PC-9 (cell line): Measurements from ENCODE around the gene ABCD2.

Experiments
- EZH2 ChIP-seq: fragments of 200-600 bp; sonication (generic); IDR thresholded peaks from 2 replicates; pipeline ENCODE4 v1.8.0; 2017; ENCODE audit warnings: antibody characterized with exemption, low read depth
- TF ChIP-seq, protein P1 (sequence below): fragments of 200-600 bp; sonication (generic); conservative IDR thresholded peaks from 2 replicates; pipeline ENCODE4 v1.6.1; 2017; ENCODE audit warnings: mixed run types, antibody characterized with exemption, mild to moderate bottlenecking, moderate library complexity

- TF ChIP-seq, protein P1, sequence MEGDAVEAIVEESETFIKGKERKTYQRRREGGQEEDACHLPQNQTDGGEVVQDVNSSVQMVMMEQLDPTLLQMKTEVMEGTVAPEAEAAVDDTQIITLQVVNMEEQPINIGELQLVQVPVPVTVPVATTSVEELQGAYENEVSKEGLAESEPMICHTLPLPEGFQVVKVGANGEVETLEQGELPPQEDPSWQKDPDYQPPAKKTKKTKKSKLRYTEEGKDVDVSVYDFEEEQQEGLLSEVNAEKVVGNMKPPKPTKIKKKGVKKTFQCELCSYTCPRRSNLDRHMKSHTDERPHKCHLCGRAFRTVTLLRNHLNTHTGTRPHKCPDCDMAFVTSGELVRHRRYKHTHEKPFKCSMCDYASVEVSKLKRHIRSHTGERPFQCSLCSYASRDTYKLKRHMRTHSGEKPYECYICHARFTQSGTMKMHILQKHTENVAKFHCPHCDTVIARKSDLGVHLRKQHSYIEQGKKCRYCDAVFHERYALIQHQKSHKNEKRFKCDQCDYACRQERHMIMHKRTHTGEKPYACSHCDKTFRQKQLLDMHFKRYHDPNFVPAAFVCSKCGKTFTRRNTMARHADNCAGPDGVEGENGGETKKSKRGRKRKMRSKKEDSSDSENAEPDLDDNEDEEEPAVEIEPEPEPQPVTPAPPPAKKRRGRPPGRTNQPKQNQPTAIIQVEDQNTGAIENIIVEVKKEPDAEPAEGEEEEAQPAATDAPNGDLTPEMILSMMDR = no peak
- TF ChIP-seq EZH2 = no peak
These were observed 13.1 kb upstream of the ABCD2 start for GRCh38 chr12:39632670-39633069.
